SH-SY5Y (cell line): ENCODE measurements around the gene COL9A1.

Source experiments
- GATA2 ChIP-seq: IDR thresholded peaks from 2 replicates; pipeline ENCODE4 v1.6.1; 2011; ENCODE audit warnings: mild to moderate bottlenecking, low read depth, low read length
- GATA3 ChIP-seq: IDR thresholded peaks from 2 replicates; pipeline ENCODE4 v1.6.1; 2011; ENCODE audit warnings: low read depth, mild to moderate bottlenecking, low read length, moderate library complexity

DNA sequence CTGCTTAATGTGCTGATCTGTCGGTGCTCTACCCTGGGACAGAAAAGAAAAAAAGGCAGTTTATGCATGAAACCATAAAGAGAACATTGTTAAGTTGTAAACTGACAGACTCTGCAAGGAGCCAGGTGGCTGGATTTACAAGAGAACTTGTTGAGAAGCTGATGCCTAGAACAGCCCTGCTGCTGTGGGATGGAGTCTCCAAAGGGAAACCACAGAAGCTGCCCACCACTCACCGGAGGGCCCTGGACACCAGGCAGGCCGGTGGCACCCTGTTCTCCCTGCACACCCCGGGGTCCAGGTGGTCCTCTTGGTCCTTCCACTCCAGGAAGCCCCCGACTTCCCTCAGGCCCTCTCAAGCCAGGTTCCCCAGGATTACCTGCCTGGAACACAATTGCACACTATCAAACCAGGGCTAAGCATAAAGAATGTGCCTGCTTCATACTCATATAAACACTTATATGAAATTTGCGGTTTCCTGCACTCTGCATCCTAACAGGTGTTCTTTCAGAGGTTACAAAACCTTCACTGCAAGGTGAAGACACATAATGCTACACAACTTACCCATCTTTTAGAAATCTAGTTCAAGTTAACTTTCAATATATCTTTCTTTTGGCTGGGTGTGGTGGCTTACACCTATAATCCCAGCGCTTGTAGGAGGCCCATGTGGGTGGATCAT, 68.2 kb downstream of the COL9A1 start:
- TF ChIP-seq GATA2 = no peak
- no peak for TF ChIP-seq GATA3
